RWPE2 (cell line): ENCODE measurements around the gene BCAS1.
A peak's percentile ranks its signal among the peaks of the same experiment; 100 is the strongest.

Experiments used
- ATAC-seq: fragments of 200-7000 bp; cut with Tn5 transposase; 3 replicates; pipeline ENCODE4 v1.9.1; 2021; ENCODE audit warnings: low read depth
- DNase-seq: peaks from one replicate; pipeline ENCODE4 v3.0.0-alpha.2; 2020; ENCODE audit warnings: low spot score
- H3K27ac ChIP-seq: fragments of 450-650 bp; 2 replicates; pipeline ENCODE4 v1.5.1; 2017; ENCODE audit warnings: mild to moderate bottlenecking; ENCODE audit not compliant: poor library complexity, severe bottlenecking
- H3K27me3 ChIP-seq: fragments of 250-450 bp; sonication (Bioruptor Pico); 2 replicates; pipeline ENCODE4 v1.5.1; 2021; ENCODE audit warnings: mild to moderate bottlenecking, moderate library complexity; ENCODE audit not compliant: insufficient read depth, poor library complexity, severe bottlenecking
- H3K36me3 ChIP-seq: fragments of 250-450 bp; sonication (Bioruptor Pico); 2 replicates; pipeline ENCODE4 v1.5.1; 2020; ENCODE audit warnings: low read depth, mild to moderate bottlenecking, moderate library complexity
- H3K4me1 ChIP-seq: fragments of 250-450 bp; sonication (Bioruptor Pico); 2 replicates; pipeline ENCODE4 v1.5.1; 2021; ENCODE audit warnings: mild to moderate bottlenecking, moderate library complexity; ENCODE audit not compliant: insufficient read depth, poor library complexity, severe bottlenecking
- H3K4me3 ChIP-seq: fragments of 250-450 bp; sonication (Bioruptor Pico); 2 replicates; pipeline ENCODE4 v1.5.1; 2021; ENCODE audit warnings: mild to moderate bottlenecking, moderate library complexity; ENCODE audit not compliant: severe bottlenecking
- H3K9me3 ChIP-seq: fragments of 250-450 bp; sonication (Bioruptor Pico); 2 replicates; pipeline ENCODE4 v1.5.1; 2021; ENCODE audit warnings: mild to moderate bottlenecking, moderate library complexity; ENCODE audit not compliant: severe bottlenecking
- TF ChIP-seq, protein P1 (sequence below): fragments of 450-650 bp; IDR thresholded peaks from one replicate; pipeline ENCODE4 v1.5.1; 2017; ENCODE audit warnings: mild to moderate bottlenecking, moderate library complexity; ENCODE audit not compliant: poor library complexity, severe bottlenecking

The BCAS1 gene

GRCh38 chr20:54115172-54115854, 44.9 kb upstream of the BCAS1 start:
- Histone ChIP-seq H3K4me1 (peaks cover 35% of the 10 kb centered on the region), H3K9me3 (no peaks in the 10 kb centered on the region), H3K4me3 (no peak overlapping the region), H3K36me3 (no peaks in the 10 kb centered on the region), H3K27ac (peak overlapping the region; percentile 92), H3K27me3 (no peaks in the 10 kb centered on the region)
- TF ChIP-seq, protein P1, sequence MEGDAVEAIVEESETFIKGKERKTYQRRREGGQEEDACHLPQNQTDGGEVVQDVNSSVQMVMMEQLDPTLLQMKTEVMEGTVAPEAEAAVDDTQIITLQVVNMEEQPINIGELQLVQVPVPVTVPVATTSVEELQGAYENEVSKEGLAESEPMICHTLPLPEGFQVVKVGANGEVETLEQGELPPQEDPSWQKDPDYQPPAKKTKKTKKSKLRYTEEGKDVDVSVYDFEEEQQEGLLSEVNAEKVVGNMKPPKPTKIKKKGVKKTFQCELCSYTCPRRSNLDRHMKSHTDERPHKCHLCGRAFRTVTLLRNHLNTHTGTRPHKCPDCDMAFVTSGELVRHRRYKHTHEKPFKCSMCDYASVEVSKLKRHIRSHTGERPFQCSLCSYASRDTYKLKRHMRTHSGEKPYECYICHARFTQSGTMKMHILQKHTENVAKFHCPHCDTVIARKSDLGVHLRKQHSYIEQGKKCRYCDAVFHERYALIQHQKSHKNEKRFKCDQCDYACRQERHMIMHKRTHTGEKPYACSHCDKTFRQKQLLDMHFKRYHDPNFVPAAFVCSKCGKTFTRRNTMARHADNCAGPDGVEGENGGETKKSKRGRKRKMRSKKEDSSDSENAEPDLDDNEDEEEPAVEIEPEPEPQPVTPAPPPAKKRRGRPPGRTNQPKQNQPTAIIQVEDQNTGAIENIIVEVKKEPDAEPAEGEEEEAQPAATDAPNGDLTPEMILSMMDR, result no peak
- DNase-seq (no peak), ATAC-seq (peak; percentile 61)

DNA sequence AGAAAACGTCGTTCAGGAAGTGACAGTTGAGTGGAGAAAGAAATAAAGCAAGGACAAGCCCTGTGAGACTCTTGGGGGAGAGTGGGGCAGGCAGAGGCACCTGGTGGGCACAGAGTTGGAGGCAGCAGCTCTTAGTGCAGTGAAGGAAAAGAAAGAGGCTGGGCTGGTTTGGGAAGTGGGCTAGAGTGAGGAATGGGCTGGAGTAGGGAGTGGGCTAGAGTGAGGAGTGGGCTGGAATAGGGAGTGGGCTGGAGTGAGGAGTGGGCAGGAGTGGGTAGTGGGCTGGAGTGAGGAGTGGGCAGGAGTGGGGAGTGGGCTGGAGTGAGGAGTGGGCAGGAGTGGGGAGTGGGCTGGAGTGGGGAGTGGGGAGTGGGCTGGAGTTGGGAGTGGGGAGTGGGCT, 43.7 kb upstream of the BCAS1 start:
- Histone ChIP-seq H3K27me3 (no peaks in the 10 kb centered on the region), H3K9me3 (no peaks in the 10 kb centered on the region), H3K4me1 (peaks cover 45% of the 10 kb centered on the region), H3K4me3 (no peak overlapping the region), H3K36me3 (no peaks in the 10 kb centered on the region), H3K27ac (peak overlapping the region; percentile 92)
- DNase-seq (no peak), ATAC-seq (no peak)
- TF ChIP-seq, protein P1, result no peak

DNA sequence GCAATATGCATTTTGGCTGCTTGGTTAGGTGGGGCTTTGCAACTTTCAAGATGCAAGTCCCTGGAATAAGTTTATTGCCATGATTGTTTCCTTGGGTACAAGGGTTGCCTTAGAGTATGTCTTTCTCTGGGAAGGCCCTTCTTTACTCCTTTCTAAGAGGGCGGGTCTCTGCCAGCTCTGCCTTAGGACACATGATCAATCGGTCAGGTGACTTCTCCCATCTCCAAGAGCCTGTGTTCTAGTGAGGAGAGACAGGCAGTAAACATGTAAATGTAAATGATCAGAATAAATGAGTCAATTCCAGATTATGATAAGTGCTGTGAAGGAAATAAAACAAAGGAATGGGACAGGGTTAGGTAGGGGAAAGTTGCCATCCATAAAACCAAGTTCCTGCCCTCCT, 43.2 kb upstream of the BCAS1 start:
- no peaks in the 10 kb centered on the region for H3K9me3 ChIP-seq
- ATAC-seq (no peak), DNase-seq (no peak)
- no peak overlapping the region for H3K4me3 ChIP-seq
- no peaks in the 10 kb centered on the region for H3K36me3 ChIP-seq
- peaks cover 45% of the 10 kb centered on the region for H3K4me1 ChIP-seq
- no peaks in the 10 kb centered on the region for H3K27me3 ChIP-seq
- TF ChIP-seq, protein P1, result no peak
- peak overlapping the region; percentile 92 for H3K27ac ChIP-seq

DNA sequence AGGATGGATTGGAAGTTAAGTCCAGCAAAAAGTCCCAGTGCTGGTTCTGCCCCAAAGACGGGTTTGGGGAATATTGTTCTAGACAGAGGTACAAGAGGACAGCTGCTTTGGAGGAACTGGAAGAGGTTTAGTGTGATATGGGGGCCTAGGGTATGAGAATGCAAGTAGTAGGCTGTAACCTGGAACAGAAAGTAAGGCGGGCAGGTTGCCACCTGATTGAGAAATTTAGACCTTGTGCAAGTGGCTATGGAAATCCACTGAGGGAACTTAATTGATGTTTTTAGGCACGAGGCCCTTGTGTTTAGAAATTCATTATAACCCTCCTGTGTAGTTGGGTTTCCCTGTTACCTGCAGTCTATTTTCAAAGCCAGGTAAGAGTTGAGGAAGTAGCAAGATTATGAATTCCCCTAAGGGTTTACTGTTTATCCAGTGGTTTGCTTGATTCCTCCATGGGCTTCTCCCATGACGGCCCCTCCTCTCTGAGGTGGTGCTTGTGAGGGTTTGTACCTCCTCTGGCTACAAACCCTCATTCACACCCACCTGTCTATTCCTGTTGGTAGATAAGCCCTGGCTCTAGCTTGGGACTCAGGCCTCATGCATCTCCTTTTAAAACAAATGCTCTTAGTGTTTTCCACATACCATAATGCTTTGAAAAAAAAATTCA, 42.0 kb upstream of the BCAS1 start:
- Histone ChIP-seq H3K36me3 (no peaks in the 10 kb centered on the region), H3K4me1 (peaks cover 57% of the 10 kb centered on the region), H3K4me3 (no peak overlapping the region), H3K9me3 (no peaks in the 10 kb centered on the region), H3K27ac (no peak overlapping the region), H3K27me3 (no peaks in the 10 kb centered on the region)
- no peak for DNase-seq
- ATAC-seq, result no peak
- TF ChIP-seq, protein P1, result no peak

DNA sequence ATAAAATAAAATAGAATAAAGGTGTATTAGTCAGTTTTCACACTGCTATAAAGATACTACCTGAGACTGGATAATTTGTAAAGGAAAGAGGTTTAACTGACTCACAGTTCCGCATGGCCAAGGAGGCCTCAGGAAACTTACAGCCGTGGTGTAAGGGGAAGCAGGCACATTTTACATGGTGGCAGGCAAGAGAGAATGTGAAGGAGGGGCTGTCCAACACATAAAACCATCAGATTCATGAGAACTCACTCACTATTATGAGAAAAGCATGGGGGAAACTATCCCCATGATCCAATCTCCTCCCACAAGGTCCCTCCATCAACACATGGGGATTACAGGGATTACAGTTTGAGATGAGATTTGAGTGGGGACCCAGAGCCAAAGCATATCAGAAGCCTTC, 41.1 kb upstream of the BCAS1 start:
- Histone ChIP-seq H3K27ac (no peak overlapping the region), H3K4me3 (no peak overlapping the region), H3K9me3 (no peaks in the 10 kb centered on the region), H3K27me3 (no peaks in the 10 kb centered on the region), H3K4me1 (peaks cover 62% of the 10 kb centered on the region), H3K36me3 (no peaks in the 10 kb centered on the region)
- TF ChIP-seq, protein P1, result no peak
- DNase-seq, result no peak
- no peak for ATAC-seq
